ENCODE data around the gene NES. TPM values are rescaled to one million over a fixed set of nuclear protein-coding genes. Genes with fewer than 3 reads are reported as not detected.

NES gene
- total and polyA plus RNA-seq, 2 experiments from 2014 or later, result 25.0 to 95.9 TPM

DNA sequence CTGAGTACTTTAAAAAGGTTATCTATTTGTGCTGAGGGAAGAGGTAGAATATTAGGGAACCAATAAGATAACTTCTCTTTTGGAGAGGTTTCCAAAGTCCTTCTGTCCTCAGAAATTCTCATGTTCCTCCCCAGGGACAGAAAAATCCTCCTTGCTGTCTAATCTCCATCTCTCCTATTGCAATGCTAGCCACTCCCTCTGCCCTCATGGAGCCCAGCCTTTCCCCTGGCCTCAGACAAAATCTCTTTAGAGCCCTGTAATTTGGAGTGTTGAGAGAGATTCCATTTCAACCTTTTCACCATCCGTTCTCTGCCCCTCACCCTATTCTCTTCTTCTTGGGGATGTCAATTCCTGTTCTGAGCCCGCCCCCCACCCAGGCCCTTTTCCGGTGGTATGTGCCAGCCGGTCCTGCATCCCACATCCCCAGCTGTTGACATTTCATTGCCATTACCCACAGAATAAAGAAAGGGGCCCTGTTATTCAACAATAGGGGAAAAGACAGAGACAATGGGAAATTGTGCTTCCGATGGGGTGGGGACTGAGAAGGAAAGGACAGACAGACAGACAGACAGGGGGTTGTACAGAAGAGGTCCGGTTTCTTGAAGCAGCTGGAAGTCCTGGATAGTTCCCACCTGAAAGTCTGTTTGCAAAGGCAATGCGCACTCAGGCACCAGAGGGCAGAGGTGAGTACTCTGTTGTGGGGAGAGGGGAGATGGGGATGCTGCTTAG, 58.2 kb downstream of the NES start, which contains the start of gene HAPLN2:
TSS of gene HAPLN2 (plus strand) at position 563 of the 729 bp plus-strand sequence. CDS start 4,076 bp downstream, outside the sequence.
- H3K27ac ChIP-seq (ENCODE audit: low read depth), result no peak within 1 kb of the TSS
- H3K4me3 ChIP-seq, result peak within 1 kb of the TSS; percentile 18
- no peak for TF ChIP-seq ZNF462 (CRISPR knock-in tag; IDR thresholded peaks at IDR 0.05)
- TF ChIP-seq, protein P1, sequence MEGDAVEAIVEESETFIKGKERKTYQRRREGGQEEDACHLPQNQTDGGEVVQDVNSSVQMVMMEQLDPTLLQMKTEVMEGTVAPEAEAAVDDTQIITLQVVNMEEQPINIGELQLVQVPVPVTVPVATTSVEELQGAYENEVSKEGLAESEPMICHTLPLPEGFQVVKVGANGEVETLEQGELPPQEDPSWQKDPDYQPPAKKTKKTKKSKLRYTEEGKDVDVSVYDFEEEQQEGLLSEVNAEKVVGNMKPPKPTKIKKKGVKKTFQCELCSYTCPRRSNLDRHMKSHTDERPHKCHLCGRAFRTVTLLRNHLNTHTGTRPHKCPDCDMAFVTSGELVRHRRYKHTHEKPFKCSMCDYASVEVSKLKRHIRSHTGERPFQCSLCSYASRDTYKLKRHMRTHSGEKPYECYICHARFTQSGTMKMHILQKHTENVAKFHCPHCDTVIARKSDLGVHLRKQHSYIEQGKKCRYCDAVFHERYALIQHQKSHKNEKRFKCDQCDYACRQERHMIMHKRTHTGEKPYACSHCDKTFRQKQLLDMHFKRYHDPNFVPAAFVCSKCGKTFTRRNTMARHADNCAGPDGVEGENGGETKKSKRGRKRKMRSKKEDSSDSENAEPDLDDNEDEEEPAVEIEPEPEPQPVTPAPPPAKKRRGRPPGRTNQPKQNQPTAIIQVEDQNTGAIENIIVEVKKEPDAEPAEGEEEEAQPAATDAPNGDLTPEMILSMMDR (conservative IDR thresholded peaks at IDR 0.05; ENCODE audit: low read depth in 2 of 2), result peak; percentile 74 to 88
- Mint-ChIP-seq H3K9me3 (no peaks in the 10 kb centered on the region), H3K27me3 (ENCODE audit: insufficient read depth, low read depth, poor library complexity) (peaks cover 37% of the 10 kb centered on the region), H3K4me3 (peak within 1 kb of the TSS; percentile 39; the same call in 2 of the 3 replicates), H3K36me3 (ENCODE audit: low read depth) (no peaks in the 10 kb centered on the region), H3K4me1 (peaks cover 10% of the 10 kb centered on the region), H3K27ac (no peak within 1 kb of the TSS)
- peak; percentile 82 for DNase-seq (ENCODE audit: low spot score)
- H3K4me1 ChIP-seq (ENCODE audit: insufficient read depth), result peaks cover 13% of the 10 kb centered on the region; the same call in 1 of the 2 replicates
- H2AFZ ChIP-seq, result no peak within 1 kb of the TSS; the same call in 1 of the 2 replicates
- H3K36me3 ChIP-seq (ENCODE audit: insufficient read depth), result no peaks in the 10 kb centered on the region
- H3K79me2 ChIP-seq (replicated peaks; ENCODE audit: insufficient read depth), result no peaks in the 10 kb centered on the region
- H3K9me2 ChIP-seq (ENCODE audit: insufficient read depth), result no peaks in the 10 kb centered on the region
- H4K20me1 ChIP-seq (replicated peaks; ENCODE audit: insufficient read depth), result no peaks in the 10 kb centered on the region
- peaks cover 46% of the 10 kb centered on the region for H3K27me3 ChIP-seq (ENCODE audit: insufficient read depth)
- peak within 1 kb of the TSS; percentile 60 for H3K4me2 ChIP-seq
- peak; percentile 76 for ATAC-seq
- 0 out of 2 replicates have a peak, but pooled peaks cover 10% of the 10 kb centered on the region for H3F3A ChIP-seq (replicated peaks; ENCODE audit: low read depth)

Other genes starting within 250 kb of the NES start
- gene MEF2D, start 176.6 kb downstream of the NES start, total RNA-seq (2014; rRNA removed; shearing (Covaris generic)), result 9.7 and 15.5 TPM in 2 replicates
- 10.4 and 10.6 TPM in 2 replicates for gene MEF2D, start 176.6 kb downstream of the NES start, polyA plus RNA-seq (2016; fragmentation: Nextera tagmentation; extraction: Ambion mirVana)
- 25.7 and 31.8 TPM in 2 replicates for gene IQGAP3, start 104.8 kb downstream of the NES start, total RNA-seq (2014; rRNA removed; shearing (Covaris generic))
- 11.9 and 12.8 TPM in 2 replicates for gene IQGAP3, start 104.8 kb downstream of the NES start, polyA plus RNA-seq (2016; fragmentation: Nextera tagmentation; extraction: Ambion mirVana)
- not detected in 2 replicates for gene TTC24, start 97.7 kb downstream of the NES start, total RNA-seq (2014; rRNA removed; shearing (Covaris generic))
- gene TTC24, start 97.7 kb downstream of the NES start, polyA plus RNA-seq (2016; fragmentation: Nextera tagmentation; extraction: Ambion mirVana), result not detected in 2 replicates
- 62.6 and 87.5 TPM in 2 replicates for gene NAXE, start 85.6 kb downstream of the NES start, total RNA-seq (2014; rRNA removed; shearing (Covaris generic))
- gene NAXE, start 85.6 kb downstream of the NES start, polyA plus RNA-seq (2016; fragmentation: Nextera tagmentation; extraction: Ambion mirVana), result 82.1 and 83.1 TPM in 2 replicates
- 58.9 and 95.7 TPM in 2 replicates for gene GPATCH4, start 75.9 kb downstream of the NES start, total RNA-seq (2014; rRNA removed; shearing (Covaris generic))
- gene GPATCH4, start 75.9 kb downstream of the NES start, polyA plus RNA-seq (2016; fragmentation: Nextera tagmentation; extraction: Ambion mirVana), result 174 and 187 TPM in 2 replicates
- not detected in 2 replicates for gene HAPLN2, start 58.0 kb downstream of the NES start, total RNA-seq (2014; rRNA removed; shearing (Covaris generic))
- gene HAPLN2, start 58.0 kb downstream of the NES start, polyA plus RNA-seq (2016; fragmentation: Nextera tagmentation; extraction: Ambion mirVana), result 0.53 TPM in 1 of 2 replicates, not detected in the other
- 5.5 and 8.0 TPM in 2 replicates for gene BCAN, start 35.3 kb downstream of the NES start, total RNA-seq (2014; rRNA removed; shearing (Covaris generic))
- gene BCAN, start 35.3 kb downstream of the NES start, polyA plus RNA-seq (2016; fragmentation: Nextera tagmentation; extraction: Ambion mirVana), result 2.3 and 3.6 TPM in 2 replicates
- 35.1 and 45.9 TPM in 2 replicates for gene CRABP2, start 28.2 kb upstream of the NES start, total RNA-seq (2014; rRNA removed; shearing (Covaris generic))
- gene CRABP2, start 28.2 kb upstream of the NES start, polyA plus RNA-seq (2016; fragmentation: Nextera tagmentation; extraction: Ambion mirVana), result 137 and 138 TPM in 2 replicates
- gene METTL25B, start 51.1 kb upstream of the NES start, total RNA-seq (2014; rRNA removed; shearing (Covaris generic)), result 12.9 and 18.3 TPM in 2 replicates
- 18.1 and 21.1 TPM in 2 replicates for gene METTL25B, start 51.1 kb upstream of the NES start, polyA plus RNA-seq (2016; fragmentation: Nextera tagmentation; extraction: Ambion mirVana)
- gene ISG20L2, start 51.4 kb upstream of the NES start, total RNA-seq (2014; rRNA removed; shearing (Covaris generic)), result 34.9 and 50.9 TPM in 2 replicates
- gene ISG20L2, start 51.4 kb upstream of the NES start, polyA plus RNA-seq (2016; fragmentation: Nextera tagmentation; extraction: Ambion mirVana), result 22.2 and 23.1 TPM in 2 replicates
- 18.8 and 23.8 TPM in 2 replicates for gene MRPL24, start 63.7 kb upstream of the NES start, total RNA-seq (2014; rRNA removed; shearing (Covaris generic))
- 45.7 and 52.4 TPM in 2 replicates for gene MRPL24, start 63.7 kb upstream of the NES start, polyA plus RNA-seq (2016; fragmentation: Nextera tagmentation; extraction: Ambion mirVana)
- 230 and 251 TPM in 2 replicates for gene HDGF, start 74.3 kb upstream of the NES start, total RNA-seq (2014; rRNA removed; shearing (Covaris generic))
- gene HDGF, start 74.3 kb upstream of the NES start, polyA plus RNA-seq (2016; fragmentation: Nextera tagmentation; extraction: Ambion mirVana), result 106 and 126 TPM in 2 replicates
- gene PRCC, start 90.1 kb upstream of the NES start, total RNA-seq (2014; rRNA removed; shearing (Covaris generic)), result 58.6 and 72.9 TPM in 2 replicates
- 65.3 and 66.2 TPM in 2 replicates for gene PRCC, start 90.1 kb upstream of the NES start, polyA plus RNA-seq (2016; fragmentation: Nextera tagmentation; extraction: Ambion mirVana)
- 3.4 and 11.5 TPM in 2 replicates for gene SH2D2A, start 139.4 kb upstream of the NES start, total RNA-seq (2014; rRNA removed; shearing (Covaris generic))
- gene SH2D2A, start 139.4 kb upstream of the NES start, polyA plus RNA-seq (2016; fragmentation: Nextera tagmentation; extraction: Ambion mirVana), result 4.6 and 5.5 TPM in 2 replicates
- not detected in 2 replicates for gene INSRR, start 181.7 kb upstream of the NES start, total RNA-seq (2014; rRNA removed; shearing (Covaris generic))
- not detected in 2 replicates for gene INSRR, start 181.7 kb upstream of the NES start, polyA plus RNA-seq (2016; fragmentation: Nextera tagmentation; extraction: Ambion mirVana)
- gene NTRK1, start 183.5 kb upstream of the NES start, total RNA-seq (2014; rRNA removed; shearing (Covaris generic)), result 0.08 and 0.42 TPM in 2 replicates
- 0.23 and 0.45 TPM in 2 replicates for gene NTRK1, start 183.5 kb upstream of the NES start, polyA plus RNA-seq (2016; fragmentation: Nextera tagmentation; extraction: Ambion mirVana)
- gene PEAR1, start 216.3 kb upstream of the NES start, total RNA-seq (2014; rRNA removed; shearing (Covaris generic)), result 0.28 and 0.47 TPM in 2 replicates
- gene PEAR1, start 216.3 kb upstream of the NES start, polyA plus RNA-seq (2016; fragmentation: Nextera tagmentation; extraction: Ambion mirVana), result 0.10 and 0.47 TPM in 2 replicates
- not detected in 2 replicates for gene LRRC71, start 243.2 kb upstream of the NES start, total RNA-seq (2014; rRNA removed; shearing (Covaris generic))
- gene LRRC71, start 243.2 kb upstream of the NES start, polyA plus RNA-seq (2016; fragmentation: Nextera tagmentation; extraction: Ambion mirVana), result 0.24 and 0.31 TPM in 2 replicates